ENCODE results near the gene ACO1.

ACO1 gene

GRCh38 chr9:32401488-32401887 lies 17.0 kb downstream of the ACO1 start:
- H3K4me2 ChIP-seq (ENCODE audit: low read depth, low read length, poor library complexity, severe bottlenecking), result no peak overlapping the region
- no peak overlapping the region for H3K4me3 ChIP-seq (ENCODE audit: insufficient read depth, low read length, poor library complexity, severe bottlenecking)
- no peaks in the 10 kb centered on the region for H3K9me3 ChIP-seq (ENCODE audit: insufficient read depth, low read length)
- H3K27ac ChIP-seq (ENCODE audit: low read depth, low read length), result no peak overlapping the region
- no peak overlapping the region for H2AFZ ChIP-seq (ENCODE audit: low read depth, low read length, severe bottlenecking)
- H3K9ac ChIP-seq (ENCODE audit: low read length), result no peak overlapping the region
- H3K9me2 ChIP-seq (replicated peaks; ENCODE audit: insufficient read depth, low read length), result no peaks in the 10 kb centered on the region
- TF ChIP-seq CTCF (IDR thresholded peaks at IDR 0.05; ENCODE audit: insufficient read depth, low read length, poor library complexity, severe bottlenecking), result no peak
- TF ChIP-seq EZH2phosphoT487 (conservative IDR thresholded peaks at IDR 0.05; ENCODE audit: low read length), result no peak
- H3K36me3 ChIP-seq (ENCODE audit: low read length), result no peaks in the 10 kb centered on the region
- H3F3A ChIP-seq (ENCODE audit: insufficient read depth), result no peaks in the 10 kb centered on the region
- H3K79me2 ChIP-seq (ENCODE audit: insufficient read depth, low read length), result no peaks in the 10 kb centered on the region
- 0 out of 2 replicates have a peak, but pooled peaks cover 6% of the 10 kb centered on the region for H4K20me1 ChIP-seq (ENCODE audit: low read depth, low read length)
- no peaks in the 10 kb centered on the region for H3K27me3 ChIP-seq (ENCODE audit: low read length)

GRCh38 chr9:32403567-32404260 lies 19.3 kb downstream of the ACO1 start:
- Histone ChIP-seq H3K9me3 (ENCODE audit: insufficient read depth, low read length) (no peaks in the 10 kb centered on the region), H3K36me3 (ENCODE audit: low read length) (0 out of 2 replicates have a peak, but pooled peaks cover 2% of the 10 kb centered on the region), H3K9ac (ENCODE audit: low read length) (no peak overlapping the region), H3K4me2 (ENCODE audit: low read depth, low read length, poor library complexity, severe bottlenecking) (no peak overlapping the region), H3K79me2 (ENCODE audit: insufficient read depth, low read length) (no peaks in the 10 kb centered on the region), H3K4me3 (ENCODE audit: insufficient read depth, low read length, poor library complexity, severe bottlenecking) (no peak overlapping the region), H3K27me3 (ENCODE audit: low read length) (no peaks in the 10 kb centered on the region), H4K20me1 (ENCODE audit: low read depth, low read length) (no peaks in the 10 kb centered on the region), H3F3A (ENCODE audit: insufficient read depth) (no peaks in the 10 kb centered on the region), H3K9me2 (replicated peaks; ENCODE audit: insufficient read depth, low read length) (no peaks in the 10 kb centered on the region), H2AFZ (ENCODE audit: low read depth, low read length, severe bottlenecking) (no peak overlapping the region), H3K27ac (ENCODE audit: low read depth, low read length) (no peak overlapping the region)
- no peak for TF ChIP-seq CTCF (IDR thresholded peaks at IDR 0.05; ENCODE audit: insufficient read depth, low read length, poor library complexity, severe bottlenecking)
- TF ChIP-seq EZH2phosphoT487 (conservative IDR thresholded peaks at IDR 0.05; ENCODE audit: low read length), result no peak

- Histone ChIP-seq H3F3A (ENCODE audit: insufficient read depth) (no peaks in the 10 kb centered on the region), H3K36me3 (ENCODE audit: low read length) (0 out of 2 replicates have a peak, but pooled peaks cover 2% of the 10 kb centered on the region), H3K9me3 (ENCODE audit: insufficient read depth, low read length) (no peaks in the 10 kb centered on the region), H3K79me2 (ENCODE audit: insufficient read depth, low read length) (no peaks in the 10 kb centered on the region), H3K27me3 (ENCODE audit: low read length) (no peaks in the 10 kb centered on the region), H3K27ac (ENCODE audit: low read depth, low read length) (no peak overlapping the region), H2AFZ (ENCODE audit: low read depth, low read length, severe bottlenecking) (no peak overlapping the region), H3K9ac (ENCODE audit: low read length) (no peak overlapping the region), H3K4me3 (ENCODE audit: insufficient read depth, low read length, poor library complexity, severe bottlenecking) (no peak overlapping the region), H3K9me2 (replicated peaks; ENCODE audit: insufficient read depth, low read length) (no peaks in the 10 kb centered on the region), H4K20me1 (ENCODE audit: low read depth, low read length) (no peaks in the 10 kb centered on the region), H3K4me2 (ENCODE audit: low read depth, low read length, poor library complexity, severe bottlenecking) (no peak overlapping the region)
- no peak for TF ChIP-seq CTCF (IDR thresholded peaks at IDR 0.05; ENCODE audit: insufficient read depth, low read length, poor library complexity, severe bottlenecking)
- no peak for TF ChIP-seq EZH2phosphoT487 (conservative IDR thresholded peaks at IDR 0.05; ENCODE audit: low read length)
Measured at GRCh38 chr9:32404402-32404801, 20.0 kb downstream of the ACO1 start.
